NCI-H2107 treated with DMSO at 0.1 percent for 48 hours (cell line): ENCODE data around the gene ZMYM4.
A peak's percentile ranks its signal among the peaks of the same experiment; 100 is the strongest.

Source experiments
- DNase-seq: peaks from one replicate; lab custom pipeline; 2025; ENCODE audit not compliant: unreplicated experiment; lab: John Stamatoyannopoulos, UW

ZMYM4 gene

GRCh38 chr1:35274197-35274596, 5.7 kb downstream of the ZMYM4 start:
- no peak for DNase-seq

- DNase-seq, result no peak
These were observed 10.5 kb downstream of the ZMYM4 start for GRCh38 chr1:35278886-35279554.

GRCh38 chr1:35279555-35279904, 11.0 kb downstream of the ZMYM4 start:
- no peak for DNase-seq

- DNase-seq, result no peak
These were observed 11.5 kb downstream of the ZMYM4 start for GRCh38 chr1:35280006-35280405.

- no peak for DNase-seq
These were observed 13.1 kb downstream of the ZMYM4 start for GRCh38 chr1:35281565-35281964.

- no peak for DNase-seq
These were observed 13.7 kb downstream of the ZMYM4 start for GRCh38 chr1:35282172-35282571.

- no peak for DNase-seq
These were observed 16.3 kb downstream of the ZMYM4 start for GRCh38 chr1:35284852-35285251.

- DNase-seq, result no peak
These were observed 17.5 kb downstream of the ZMYM4 start for GRCh38 chr1:35285771-35286606.

GRCh38 chr1:35287807-35288640, 19.5 kb downstream of the ZMYM4 start:
- no peak for DNase-seq

- no peak for DNase-seq
These were observed 20.3 kb downstream of the ZMYM4 start for GRCh38 chr1:35288761-35289160.

GRCh38 chr1:35290452-35290851, 21.9 kb downstream of the ZMYM4 start:
- no peak for DNase-seq

GRCh38 chr1:35294809-35295208, 26.3 kb downstream of the ZMYM4 start:
- DNase-seq, result no peak

GRCh38 chr1:35297886-35298285, 29.4 kb downstream of the ZMYM4 start:
- DNase-seq, result no peak

- DNase-seq, result peak; percentile 18
These were observed 30.0 kb downstream of the ZMYM4 start for GRCh38 chr1:35298464-35298863.

- no peak for DNase-seq
These were observed 31.9 kb downstream of the ZMYM4 start for GRCh38 chr1:35300376-35300775.

- DNase-seq, result no peak
These were observed 33.3 kb downstream of the ZMYM4 start for GRCh38 chr1:35301674-35302392.

GRCh38 chr1:35305383-35305782, 36.9 kb downstream of the ZMYM4 start:
- no peak for DNase-seq

GRCh38 chr1:35315649-35316048, 47.1 kb downstream of the ZMYM4 start:
- no peak for DNase-seq

GRCh38 chr1:35316264-35316663, 47.8 kb downstream of the ZMYM4 start:
- no peak for DNase-seq

GRCh38 chr1:35319988-35320713, 51.6 kb downstream of the ZMYM4 start:
- no peak for DNase-seq
